ENCODE measurements around the gene OR52E2.
A peak's percentile ranks its signal among the peaks of the same experiment; 100 is the strongest.
"Not testable (repeated sequence)": the region's sequence is repeated elsewhere in the genome, so short reads cannot be mapped to it uniquely, and the experiment has no call there.

The OR52E2 gene

GRCh38 chr11:5071799-5072198 is 12.4 kb upstream of the OR52E2 start:
- Histone ChIP-seq H3K9me3 (ENCODE audit: control insufficient read depth in 5 of 5, low read length in 5 of 5) (no peaks in the 10 kb centered on the region), H3K9ac (ENCODE audit: low read length in 5 of 5) (no peak overlapping the region), H3K4me3 (ENCODE audit: low read depth in 1 of 5, low read length in 5 of 5) (peak overlapping the region in 3 of 5 donors; percentile 7 to 45 (median 36)), H3K36me3 (ENCODE audit: control insufficient read depth in 5 of 5, insufficient read depth in 5 of 5, low read length in 5 of 5) (no peaks in the 10 kb centered on the region), H3K4me1 (ENCODE audit: control insufficient read depth in 5 of 5, insufficient read depth in 5 of 5, low read length in 5 of 5) (peaks cover 3 to 18% (median 12%) of the 10 kb centered on the region in 5 donors), H3K27ac (ENCODE audit: low read depth, low read length) (peak overlapping the region; percentile 20), H3K27me3 (ENCODE audit: control insufficient read depth in 5 of 5, insufficient read depth in 4 of 5, low read length in 5 of 5) (no peaks in the 10 kb centered on the region)

DNA sequence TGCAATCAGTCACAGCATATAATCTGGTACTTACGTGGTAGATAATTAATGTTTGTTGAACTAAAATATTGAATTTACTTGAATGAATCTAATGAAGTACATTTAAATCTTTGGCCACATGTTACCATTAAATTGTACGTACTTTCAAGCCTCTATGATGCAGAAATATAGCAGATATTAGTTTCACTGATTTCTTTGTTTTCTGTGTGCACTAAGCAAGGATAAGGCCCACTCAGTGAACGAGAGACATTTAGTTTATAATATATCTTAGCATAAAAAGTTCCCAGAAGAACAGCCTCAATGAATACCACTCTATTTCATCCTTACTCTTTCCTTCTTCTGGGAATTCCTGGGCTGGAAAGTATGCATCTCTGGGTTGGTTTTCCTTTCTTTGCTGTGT is 9.8 kb upstream of the OR52E2 start, which contains the start of gene OR52E1:
Gene OR52E1, plus strand, starts transcription at position 301 of the 400 bp plus-strand sequence.
- Histone ChIP-seq H3K4me3 (ENCODE audit: low read depth in 1 of 5, low read length in 5 of 5) (no peak within 1 kb of the TSS), H3K9me3 (ENCODE audit: control insufficient read depth in 5 of 5, low read length in 5 of 5) (no peaks in the 10 kb centered on the region), H3K27me3 (ENCODE audit: control insufficient read depth in 5 of 5, insufficient read depth in 4 of 5, low read length in 5 of 5) (no peaks in the 10 kb centered on the region), H3K27ac (ENCODE audit: low read depth, low read length) (no peak within 1 kb of the TSS), H3K4me1 (ENCODE audit: control insufficient read depth in 5 of 5, insufficient read depth in 5 of 5, low read length in 5 of 5) (peaks cover 3 to 18% (median 12%) of the 10 kb centered on the region in 5 donors), H3K36me3 (ENCODE audit: control insufficient read depth in 5 of 5, insufficient read depth in 5 of 5, low read length in 5 of 5) (no peaks in the 10 kb centered on the region), H3K9ac (ENCODE audit: low read length in 5 of 5) (no peak within 1 kb of the TSS)

- no peak overlapping the region for H3K27ac ChIP-seq (ENCODE audit: low read depth, low read length)
- H3K9me3 ChIP-seq (ENCODE audit: control insufficient read depth in 5 of 5, low read length in 5 of 5): no peaks in the 10 kb centered on the region
- no peaks in the 10 kb centered on the region for H3K36me3 ChIP-seq (ENCODE audit: control insufficient read depth in 5 of 5, insufficient read depth in 5 of 5, low read length in 5 of 5)
- no peak overlapping the region for H3K9ac ChIP-seq (ENCODE audit: low read length in 5 of 5)
- no peaks in the 10 kb centered on the region for H3K27me3 ChIP-seq (ENCODE audit: control insufficient read depth in 5 of 5, insufficient read depth in 4 of 5, low read length in 5 of 5)
- H3K4me3 ChIP-seq (ENCODE audit: low read depth in 1 of 5, low read length in 5 of 5): no peak overlapping the region
- no peaks in the 10 kb centered on the region for H3K4me1 ChIP-seq (ENCODE audit: control insufficient read depth in 5 of 5, insufficient read depth in 5 of 5, low read length in 5 of 5)
These were observed 5.6 kb upstream of the OR52E2 start for GRCh38 chr11:5065027-5065426.

DNA sequence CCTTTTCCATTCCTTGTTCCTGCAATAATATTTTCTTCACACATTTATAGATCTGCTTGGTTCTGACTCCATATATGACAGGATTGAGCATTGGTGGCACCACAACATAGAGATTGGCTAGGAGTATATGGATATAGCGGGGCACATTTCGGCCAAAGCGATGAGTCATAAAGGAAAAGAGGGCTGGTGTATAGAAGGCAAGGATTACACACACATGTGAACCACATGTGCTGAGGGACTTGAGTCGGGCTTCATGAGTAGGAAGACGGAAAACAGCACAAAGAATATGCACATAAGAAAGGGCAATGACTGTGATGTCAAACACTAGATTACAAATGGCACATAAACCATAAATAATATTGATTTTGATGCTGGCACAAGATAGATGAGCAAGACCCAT is 748 bp downstream of the OR52E2 start:
- H3K4me1 ChIP-seq (ENCODE audit: control insufficient read depth in 5 of 5, insufficient read depth in 5 of 5, low read length in 5 of 5); H3K27me3 ChIP-seq (ENCODE audit: control insufficient read depth in 5 of 5, insufficient read depth in 4 of 5, low read length in 5 of 5); H3K27ac ChIP-seq (ENCODE audit: low read depth, low read length); H3K4me3 ChIP-seq (ENCODE audit: low read depth in 1 of 5, low read length in 5 of 5); H3K9me3 ChIP-seq (ENCODE audit: control insufficient read depth in 5 of 5, low read length in 5 of 5); H3K9ac ChIP-seq (ENCODE audit: low read length in 5 of 5); H3K36me3 ChIP-seq (ENCODE audit: control insufficient read depth in 5 of 5, insufficient read depth in 5 of 5, low read length in 5 of 5): not testable (repeated sequence)

GRCh38 chr11:5046754-5047330 is 12.6 kb downstream of the OR52E2 start:
- no peak overlapping the region for H3K9ac ChIP-seq (ENCODE audit: low read length in 5 of 5)
- H3K27ac ChIP-seq (ENCODE audit: low read depth, low read length): no peak overlapping the region
- no peaks in the 10 kb centered on the region for H3K4me1 ChIP-seq (ENCODE audit: control insufficient read depth in 5 of 5, insufficient read depth in 5 of 5, low read length in 5 of 5)
- no peaks in the 10 kb centered on the region for H3K36me3 ChIP-seq (ENCODE audit: control insufficient read depth in 5 of 5, insufficient read depth in 5 of 5, low read length in 5 of 5)
- H3K27me3 ChIP-seq (ENCODE audit: control insufficient read depth in 5 of 5, insufficient read depth in 4 of 5, low read length in 5 of 5): no peaks in the 10 kb centered on the region
- no peak overlapping the region for H3K4me3 ChIP-seq (ENCODE audit: low read depth in 1 of 5, low read length in 5 of 5)
- H3K9me3 ChIP-seq (ENCODE audit: control insufficient read depth in 5 of 5, low read length in 5 of 5): no peaks in the 10 kb centered on the region

GRCh38 chr11:5046226-5046625 is 13.2 kb downstream of the OR52E2 start, which contains the start of gene OR52J3:
OR52J3 (plus strand) TSS chr11:5046526; CDS start chr11:5046526, 0 bp downstream.
- Histone ChIP-seq H3K9ac (ENCODE audit: low read length in 5 of 5) (no peak within 1 kb of the TSS), H3K4me1 (ENCODE audit: control insufficient read depth in 5 of 5, insufficient read depth in 5 of 5, low read length in 5 of 5) (no peaks in the 10 kb centered on the region), H3K36me3 (ENCODE audit: control insufficient read depth in 5 of 5, insufficient read depth in 5 of 5, low read length in 5 of 5) (no peaks in the 10 kb centered on the region), H3K9me3 (ENCODE audit: control insufficient read depth in 5 of 5, low read length in 5 of 5) (no peaks in the 10 kb centered on the region), H3K4me3 (ENCODE audit: low read depth in 1 of 5, low read length in 5 of 5) (no peak within 1 kb of the TSS), H3K27me3 (ENCODE audit: control insufficient read depth in 5 of 5, insufficient read depth in 4 of 5, low read length in 5 of 5) (no peaks in the 10 kb centered on the region), H3K27ac (ENCODE audit: low read depth, low read length) (no peak within 1 kb of the TSS)

DNA sequence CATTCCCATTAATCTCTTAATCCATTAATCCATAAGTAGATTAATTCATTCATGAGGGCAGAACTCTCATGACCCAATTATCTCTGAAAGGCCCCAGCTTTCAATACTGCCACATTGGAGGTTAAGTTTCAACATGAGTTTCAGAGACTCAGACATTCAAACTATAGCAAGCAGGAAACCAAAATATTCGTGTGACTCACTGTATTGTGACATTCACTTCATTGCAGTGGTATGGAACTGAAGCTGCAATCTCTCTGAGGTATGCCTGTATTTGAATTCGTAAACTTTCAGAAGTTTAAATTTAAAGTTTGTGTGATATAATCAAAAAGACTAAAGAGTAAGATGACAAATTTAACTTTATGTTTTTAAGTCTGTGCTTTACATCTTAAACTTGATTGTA is 16.0 kb downstream of the OR52E2 start:
- H3K27ac ChIP-seq (ENCODE audit: low read depth, low read length): no peak overlapping the region
- no peak overlapping the region for H3K4me3 ChIP-seq (ENCODE audit: low read depth in 1 of 5, low read length in 5 of 5)
- no peak overlapping the region for H3K9ac ChIP-seq (ENCODE audit: low read length in 5 of 5)
- H3K4me1 ChIP-seq (ENCODE audit: control insufficient read depth in 5 of 5, insufficient read depth in 5 of 5, low read length in 5 of 5): no peaks in the 10 kb centered on the region
- no peaks in the 10 kb centered on the region for H3K27me3 ChIP-seq (ENCODE audit: control insufficient read depth in 5 of 5, insufficient read depth in 4 of 5, low read length in 5 of 5)
- no peaks in the 10 kb centered on the region for H3K36me3 ChIP-seq (ENCODE audit: control insufficient read depth in 5 of 5, insufficient read depth in 5 of 5, low read length in 5 of 5)
- H3K9me3 ChIP-seq (ENCODE audit: control insufficient read depth in 5 of 5, low read length in 5 of 5): no peaks in the 10 kb centered on the region

- Histone ChIP-seq H3K36me3 (ENCODE audit: control insufficient read depth in 5 of 5, insufficient read depth in 5 of 5, low read length in 5 of 5) (no peaks in the 10 kb centered on the region), H3K4me3 (ENCODE audit: low read depth in 1 of 5, low read length in 5 of 5) (no peak overlapping the region), H3K9ac (ENCODE audit: low read length in 5 of 5) (no peak overlapping the region), H3K9me3 (ENCODE audit: control insufficient read depth in 5 of 5, low read length in 5 of 5) (no peaks in the 10 kb centered on the region), H3K27me3 (ENCODE audit: control insufficient read depth in 5 of 5, insufficient read depth in 4 of 5, low read length in 5 of 5) (no peaks in the 10 kb centered on the region), H3K27ac (ENCODE audit: low read depth, low read length) (no peak overlapping the region), H3K4me1 (ENCODE audit: control insufficient read depth in 5 of 5, insufficient read depth in 5 of 5, low read length in 5 of 5) (no peaks in the 10 kb centered on the region)
These were observed 17.3 kb downstream of the OR52E2 start for GRCh38 chr11:5042091-5042490.

GRCh38 chr11:5040876-5041275 is 18.6 kb downstream of the OR52E2 start:
- Histone ChIP-seq H3K4me1 (ENCODE audit: control insufficient read depth in 5 of 5, insufficient read depth in 5 of 5, low read length in 5 of 5) (no peaks in the 10 kb centered on the region), H3K36me3 (ENCODE audit: control insufficient read depth in 5 of 5, insufficient read depth in 5 of 5, low read length in 5 of 5) (no peaks in the 10 kb centered on the region), H3K9ac (ENCODE audit: low read length in 5 of 5) (no peak overlapping the region), H3K9me3 (ENCODE audit: control insufficient read depth in 5 of 5, low read length in 5 of 5) (no peaks in the 10 kb centered on the region), H3K27ac (ENCODE audit: low read depth, low read length) (no peak overlapping the region), H3K4me3 (ENCODE audit: low read depth in 1 of 5, low read length in 5 of 5) (no peak overlapping the region), H3K27me3 (ENCODE audit: control insufficient read depth in 5 of 5, insufficient read depth in 4 of 5, low read length in 5 of 5) (no peaks in the 10 kb centered on the region)

DNA sequence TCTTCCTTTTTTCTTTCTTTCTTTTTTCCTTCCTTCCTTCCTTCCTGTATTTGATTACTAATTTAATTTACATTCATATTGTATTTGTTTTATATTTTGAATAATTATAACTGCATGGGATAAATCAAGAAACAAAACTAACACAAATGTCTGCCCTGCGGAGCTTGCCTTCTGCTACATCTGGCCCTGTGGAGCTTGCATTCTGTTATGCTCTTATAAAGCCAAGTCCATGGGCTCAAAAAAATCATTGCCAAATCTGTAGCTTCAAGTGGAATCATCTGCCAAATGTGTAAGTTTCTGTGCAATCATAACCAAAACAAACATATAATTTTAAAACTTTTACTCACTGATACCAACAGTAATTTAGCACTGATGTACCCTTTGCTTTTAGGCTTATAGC is 21.1 kb downstream of the OR52E2 start:
- H3K27ac ChIP-seq (ENCODE audit: low read depth, low read length): no peak overlapping the region
- H3K36me3 ChIP-seq (ENCODE audit: control insufficient read depth in 5 of 5, insufficient read depth in 5 of 5, low read length in 5 of 5): no peaks in the 10 kb centered on the region
- no peak overlapping the region for H3K9ac ChIP-seq (ENCODE audit: low read length in 5 of 5)
- H3K27me3 ChIP-seq (ENCODE audit: control insufficient read depth in 5 of 5, insufficient read depth in 4 of 5, low read length in 5 of 5): no peaks in the 10 kb centered on the region
- H3K4me3 ChIP-seq (ENCODE audit: low read depth in 1 of 5, low read length in 5 of 5): no peak overlapping the region
- H3K4me1 ChIP-seq (ENCODE audit: control insufficient read depth in 5 of 5, insufficient read depth in 5 of 5, low read length in 5 of 5): no peaks in the 10 kb centered on the region
- no peaks in the 10 kb centered on the region for H3K9me3 ChIP-seq (ENCODE audit: control insufficient read depth in 5 of 5, low read length in 5 of 5)
